ENCODE data around the gene DDTL.

GRCh38 chr22:24021304-24021703 is 54.6 kb downstream of the DDTL start:
- TF ChIP-seq, protein P1, sequence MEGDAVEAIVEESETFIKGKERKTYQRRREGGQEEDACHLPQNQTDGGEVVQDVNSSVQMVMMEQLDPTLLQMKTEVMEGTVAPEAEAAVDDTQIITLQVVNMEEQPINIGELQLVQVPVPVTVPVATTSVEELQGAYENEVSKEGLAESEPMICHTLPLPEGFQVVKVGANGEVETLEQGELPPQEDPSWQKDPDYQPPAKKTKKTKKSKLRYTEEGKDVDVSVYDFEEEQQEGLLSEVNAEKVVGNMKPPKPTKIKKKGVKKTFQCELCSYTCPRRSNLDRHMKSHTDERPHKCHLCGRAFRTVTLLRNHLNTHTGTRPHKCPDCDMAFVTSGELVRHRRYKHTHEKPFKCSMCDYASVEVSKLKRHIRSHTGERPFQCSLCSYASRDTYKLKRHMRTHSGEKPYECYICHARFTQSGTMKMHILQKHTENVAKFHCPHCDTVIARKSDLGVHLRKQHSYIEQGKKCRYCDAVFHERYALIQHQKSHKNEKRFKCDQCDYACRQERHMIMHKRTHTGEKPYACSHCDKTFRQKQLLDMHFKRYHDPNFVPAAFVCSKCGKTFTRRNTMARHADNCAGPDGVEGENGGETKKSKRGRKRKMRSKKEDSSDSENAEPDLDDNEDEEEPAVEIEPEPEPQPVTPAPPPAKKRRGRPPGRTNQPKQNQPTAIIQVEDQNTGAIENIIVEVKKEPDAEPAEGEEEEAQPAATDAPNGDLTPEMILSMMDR (IDR thresholded peaks at IDR 0.05) = no peak
- TF ChIP-seq POLR2A (IDR thresholded peaks at IDR 0.05) = no peak

All from thyroid gland (tissue), 4 donors.